Superior temporal gyrus (tissue), 1 donor: ENCODE results near the gene DHPS.
"Not testable (repeated sequence)": the region's sequence is repeated elsewhere in the genome, so short reads cannot be mapped to it uniquely, and the experiment has no call there.

Experiments used
- DNase-seq: peaks from one replicate; pipeline ENCODE4 v3.0.0-alpha.2; 2016; ENCODE audit errors: extremely low spot score

DHPS gene

DNA sequence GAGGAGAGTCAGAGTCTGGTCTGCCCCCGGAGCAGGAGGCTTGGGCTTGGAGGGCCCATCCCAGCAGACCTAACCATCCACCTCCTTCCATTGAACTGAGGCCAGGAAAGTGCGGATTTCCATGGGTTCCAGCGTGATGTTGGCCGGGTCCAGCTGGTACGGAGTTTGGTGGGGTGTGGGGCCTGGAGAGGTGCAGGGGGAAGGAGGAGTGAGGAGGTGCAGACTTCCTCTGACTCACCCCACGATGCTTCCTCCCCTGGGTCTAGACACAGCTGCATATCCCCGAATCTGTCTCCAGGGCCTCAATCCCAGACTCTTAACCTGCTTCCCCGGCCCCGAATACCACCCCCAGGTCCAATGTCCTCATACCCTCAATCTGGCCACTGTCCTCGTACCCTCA, 35.1 kb downstream of the DHPS start:
- no peak for DNase-seq

DNA sequence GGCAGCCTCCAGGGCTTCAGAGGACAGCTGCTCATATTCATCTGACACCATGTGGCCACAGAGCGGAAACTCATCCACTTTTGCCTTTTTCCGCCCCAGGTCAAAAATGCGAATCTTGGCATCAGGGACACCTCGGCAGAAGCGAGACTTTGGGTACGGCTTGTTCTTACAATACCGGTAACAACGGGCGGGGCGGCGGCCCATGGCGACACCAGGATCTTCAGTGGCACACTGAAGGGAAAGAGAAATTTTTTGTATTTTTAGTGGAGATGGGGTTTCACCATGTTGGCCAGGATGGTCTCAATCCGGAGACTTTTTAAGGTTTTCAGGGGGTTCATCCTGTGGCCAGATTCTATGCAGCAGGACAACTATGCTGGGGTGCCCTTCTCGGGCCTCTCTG, 38.0 kb downstream of the DHPS start:
- DNase-seq: not testable (repeated sequence)

DNA sequence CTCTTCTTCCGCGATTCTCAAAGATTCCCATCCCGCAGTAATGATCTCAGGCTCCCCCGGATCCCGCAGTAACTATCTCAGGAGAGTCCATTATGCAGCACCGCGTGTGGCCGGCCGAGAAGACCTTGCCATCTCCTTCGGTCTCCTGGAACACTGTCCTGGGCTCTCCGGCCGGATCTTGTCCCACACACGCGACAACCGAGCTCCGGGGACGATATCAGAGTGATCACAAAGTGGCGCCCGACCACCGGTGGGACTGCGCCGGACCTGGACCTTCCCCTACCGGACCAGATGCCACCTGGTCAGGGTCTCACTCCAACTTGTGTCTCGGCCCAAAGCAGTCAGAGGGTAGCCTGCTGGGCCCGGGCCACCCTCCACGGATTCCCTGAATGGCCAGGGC, 39.2 kb downstream of the DHPS start:
- no peak for DNase-seq

DNA sequence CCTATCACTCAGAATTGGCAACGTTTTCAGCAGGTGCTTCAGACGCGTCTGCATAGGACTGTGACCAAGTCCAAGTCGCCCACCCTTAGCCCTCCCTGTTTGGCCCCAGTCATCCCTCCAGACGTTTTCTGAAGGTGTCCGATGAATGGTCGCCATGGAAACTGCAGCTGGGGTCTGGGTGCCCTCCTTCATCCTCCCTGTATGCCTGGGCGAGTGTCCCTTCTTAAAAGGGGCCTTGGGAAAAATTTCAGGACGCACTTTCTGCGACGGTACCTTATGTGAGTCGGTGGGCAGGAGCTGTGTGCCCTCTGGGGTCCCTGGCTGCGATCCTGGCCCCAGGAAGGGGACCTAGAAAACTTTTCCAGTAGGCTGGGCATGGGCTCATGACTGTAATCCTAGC, 40.2 kb downstream of the DHPS start:
- DNase-seq: no peak

DNA sequence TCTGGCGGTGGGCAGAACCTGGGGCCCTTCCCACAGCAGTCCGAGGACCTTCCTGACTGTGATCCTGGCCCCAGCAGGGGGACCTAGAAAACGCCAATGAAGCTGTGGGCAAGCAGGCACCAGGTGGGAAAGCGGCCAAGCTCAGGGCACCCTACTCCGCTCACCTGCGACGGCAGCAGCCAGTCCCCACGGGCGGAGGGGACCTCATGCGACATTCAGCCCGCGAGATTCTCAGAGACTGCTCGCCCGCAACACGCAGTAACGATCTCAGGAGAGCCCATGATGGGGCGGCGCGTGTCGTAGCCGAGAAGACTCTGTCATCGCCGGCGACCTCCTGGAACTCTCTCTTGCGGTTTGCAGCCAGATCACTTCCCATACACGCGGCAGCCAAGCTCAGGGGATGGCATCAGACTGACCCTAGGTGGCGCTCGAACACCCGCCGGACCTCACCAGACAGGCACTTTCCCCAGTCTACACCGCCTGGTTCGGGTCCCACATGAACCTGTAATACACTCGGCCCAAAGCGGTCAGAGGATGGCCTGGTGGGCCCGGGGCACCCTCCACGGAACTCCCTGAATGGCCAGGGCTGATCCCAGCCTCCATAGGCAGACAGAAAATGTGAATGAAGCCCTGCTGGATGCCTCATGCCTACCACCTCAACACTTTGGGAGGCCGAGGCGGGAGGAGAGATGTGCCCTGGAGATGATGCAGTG, 41.6 kb downstream of the DHPS start:
- DNase-seq: peak; percentile 70

DNA sequence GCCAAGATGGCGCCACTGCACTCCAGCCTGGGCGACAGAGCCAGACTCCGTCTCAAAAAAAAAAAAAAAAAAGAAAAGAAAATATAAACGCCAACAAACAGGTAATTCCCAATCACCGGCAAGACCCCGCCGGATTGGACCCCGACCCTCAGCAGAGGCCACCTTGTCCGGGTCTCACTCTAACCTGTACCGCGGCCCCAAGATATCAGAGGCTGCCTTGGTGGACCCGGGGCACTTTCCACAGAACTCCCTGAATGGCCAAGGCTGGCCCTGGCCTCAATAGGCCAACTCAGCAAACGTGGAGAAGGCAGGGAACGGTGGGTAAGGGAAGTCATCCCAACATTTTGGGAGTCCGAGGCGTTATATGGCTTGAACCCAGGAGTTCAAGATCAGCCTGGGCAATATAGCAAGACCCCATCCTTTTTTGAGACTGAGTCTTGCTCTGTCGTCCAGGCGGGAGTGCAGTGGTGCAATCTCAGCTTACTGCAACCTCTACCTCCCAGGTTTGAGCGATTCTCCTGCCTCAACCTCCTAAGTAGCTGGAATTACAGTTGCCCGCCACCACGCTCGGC, 43.0 kb downstream of the DHPS start:
- no peak for DNase-seq

DNA sequence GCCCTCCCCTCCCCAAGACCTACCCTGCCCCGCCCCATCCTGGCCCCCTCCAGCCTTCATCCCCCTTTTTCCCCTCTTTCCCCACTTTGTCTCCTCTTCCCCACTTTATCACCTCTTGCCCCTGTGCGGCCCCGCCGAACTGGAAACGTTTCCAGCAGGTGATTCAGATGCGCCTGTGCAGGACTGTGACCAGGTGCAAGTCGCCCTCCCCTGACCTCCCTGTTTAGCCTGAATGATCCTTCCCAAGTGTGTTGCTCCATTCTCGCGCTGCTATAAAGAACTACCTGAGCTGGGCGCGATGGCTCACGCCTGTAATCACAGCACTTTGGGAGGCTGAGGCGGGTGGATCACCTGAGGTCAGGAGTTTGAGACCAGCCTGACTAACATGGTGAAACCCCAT, 45.0 kb downstream of the DHPS start:
- DNase-seq: no peak

DNA sequence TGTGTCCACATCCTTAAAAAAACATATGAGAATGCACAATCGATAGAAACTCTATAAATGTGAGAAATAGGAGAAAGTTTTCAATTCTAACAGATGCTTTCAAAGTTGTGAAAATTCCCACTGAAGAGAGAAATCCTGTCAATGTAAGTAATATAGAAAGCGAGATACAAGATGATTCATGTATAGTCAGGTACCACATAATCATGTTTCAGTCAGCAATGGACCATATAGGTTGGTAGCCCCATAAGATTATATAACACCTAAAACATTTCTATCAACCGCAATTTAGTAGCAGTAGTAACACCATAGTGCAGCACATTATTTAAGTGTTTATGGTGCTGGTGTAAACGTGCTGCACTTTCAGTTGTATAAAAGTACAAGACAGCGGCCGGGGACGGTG, 52.5 kb downstream of the DHPS start:
- DNase-seq: no peak

DNA sequence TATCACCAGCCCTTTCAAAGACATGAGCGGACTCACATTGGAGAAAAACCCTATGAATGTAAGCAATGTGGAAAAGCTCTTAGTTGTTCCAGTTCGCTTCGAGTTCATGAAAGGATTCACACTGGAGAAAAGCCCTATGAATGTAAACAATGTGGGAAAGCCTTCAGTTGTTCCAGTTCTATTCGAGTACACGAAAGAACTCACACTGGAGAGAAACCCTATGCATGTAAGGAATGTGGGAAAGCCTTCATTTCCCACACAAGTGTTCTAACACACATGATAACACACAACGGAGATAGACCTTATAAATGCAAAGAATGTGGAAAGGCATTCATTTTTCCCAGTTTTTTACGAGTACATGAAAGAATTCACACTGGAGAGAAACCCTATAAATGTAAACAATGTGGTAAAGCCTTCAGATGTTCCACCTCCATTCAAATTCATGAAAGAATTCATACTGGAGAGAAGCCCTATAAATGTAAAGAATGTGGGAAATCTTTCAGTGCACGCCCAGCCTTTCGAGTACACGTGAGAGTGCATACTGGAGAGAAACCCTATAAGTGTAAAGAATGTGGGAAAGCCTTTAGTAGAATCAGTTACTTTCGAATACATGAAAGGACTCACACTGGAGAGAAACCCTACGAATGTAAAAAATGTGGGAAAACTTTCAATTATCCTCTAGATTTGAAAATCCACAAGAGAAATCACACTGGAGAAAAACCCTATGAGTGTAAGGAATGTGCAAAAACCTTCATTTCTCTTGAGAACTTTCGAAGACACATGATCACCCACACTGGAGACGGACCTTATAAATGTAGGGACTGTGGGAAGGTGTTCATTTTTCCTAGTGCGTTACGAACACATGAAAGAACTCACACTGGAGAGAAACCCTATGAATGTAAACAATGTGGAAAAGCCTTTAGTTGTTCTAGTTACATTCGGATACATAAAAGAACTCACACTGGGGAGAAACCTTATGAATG, 53.3 kb downstream of the DHPS start:
- DNase-seq: no peak

DNA sequence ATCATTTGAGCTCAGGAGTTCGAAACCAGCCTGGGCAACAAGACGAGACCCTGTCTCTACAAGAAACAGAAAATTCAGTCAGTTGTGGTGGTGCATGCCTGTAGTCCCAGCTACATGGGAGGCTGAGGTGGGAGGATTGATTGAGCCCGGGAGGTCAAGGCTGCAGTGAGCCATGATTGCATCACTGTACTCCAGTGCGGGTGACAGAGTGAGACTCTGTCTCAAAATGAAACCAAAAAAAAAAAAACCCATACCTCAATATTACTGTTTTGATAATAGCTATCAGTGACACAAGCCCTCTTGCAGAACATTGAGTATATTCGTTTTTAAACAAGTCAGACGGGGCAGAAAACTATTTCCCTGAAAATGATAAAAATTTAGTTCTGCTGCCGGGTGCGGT, 54.7 kb downstream of the DHPS start:
- no peak for DNase-seq
